ENCODE data around the gene DGCR8.

DGCR8 gene

DNA sequence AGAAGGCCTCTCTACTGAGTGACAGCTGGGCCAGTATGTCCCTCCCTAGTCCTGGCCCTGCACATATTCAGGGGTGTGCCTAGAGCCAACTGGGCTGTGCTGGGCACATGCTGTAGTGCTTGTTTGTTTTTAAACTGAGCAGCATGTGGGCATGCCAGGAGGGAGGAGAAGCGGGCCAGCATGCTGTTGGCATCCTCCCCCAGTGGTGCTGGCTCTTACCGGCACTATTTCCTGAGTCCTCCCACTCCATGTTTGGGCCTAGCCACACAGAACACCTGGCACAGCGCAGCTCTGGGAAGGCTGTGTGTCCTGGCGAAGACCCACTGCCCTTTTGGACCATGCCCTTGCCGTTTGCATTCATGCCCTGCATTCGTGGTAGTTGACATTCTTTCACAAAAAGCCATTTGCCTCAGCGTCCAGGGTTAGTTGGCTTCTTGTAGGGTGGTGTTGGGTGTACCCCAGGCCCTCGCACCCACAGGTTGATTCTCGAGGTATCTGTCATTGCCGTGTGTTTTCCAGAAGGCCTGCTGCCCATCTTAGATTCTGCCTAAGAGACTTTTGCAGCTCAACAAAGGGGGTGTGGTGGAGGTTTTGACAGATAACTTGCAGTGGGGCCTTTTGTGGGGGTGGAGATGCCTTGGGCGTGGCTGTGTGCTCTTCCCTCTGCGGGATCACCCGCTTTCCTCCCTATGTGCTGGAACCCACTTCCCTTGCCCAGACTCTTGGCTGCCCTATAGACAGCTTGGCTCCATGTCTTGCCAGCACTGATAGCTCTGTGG is 13.6 kb downstream of the DGCR8 start:
- intact Hi-C loops (cut with DNase I; ENCODE audit: low total_unique reads): no loop called here
- H3K4me1 ChIP-seq: peaks cover 0 to 5% (median 0%) of the 10 kb centered on the region in 4 donors
- H3K4me3 ChIP-seq: no peak overlapping the region
- peaks cover 0 to 7% (median 3%) of the 10 kb centered on the region in 3 donors for H3K9me3 ChIP-seq
- H3K27ac ChIP-seq: no peak overlapping the region
- H3K36me3 ChIP-seq: peaks cover 88 to 100% (median 98%) of the 10 kb centered on the region in 3 donors
- DNase-seq: peak; percentile 46 to 78
- TF ChIP-seq, protein P1, sequence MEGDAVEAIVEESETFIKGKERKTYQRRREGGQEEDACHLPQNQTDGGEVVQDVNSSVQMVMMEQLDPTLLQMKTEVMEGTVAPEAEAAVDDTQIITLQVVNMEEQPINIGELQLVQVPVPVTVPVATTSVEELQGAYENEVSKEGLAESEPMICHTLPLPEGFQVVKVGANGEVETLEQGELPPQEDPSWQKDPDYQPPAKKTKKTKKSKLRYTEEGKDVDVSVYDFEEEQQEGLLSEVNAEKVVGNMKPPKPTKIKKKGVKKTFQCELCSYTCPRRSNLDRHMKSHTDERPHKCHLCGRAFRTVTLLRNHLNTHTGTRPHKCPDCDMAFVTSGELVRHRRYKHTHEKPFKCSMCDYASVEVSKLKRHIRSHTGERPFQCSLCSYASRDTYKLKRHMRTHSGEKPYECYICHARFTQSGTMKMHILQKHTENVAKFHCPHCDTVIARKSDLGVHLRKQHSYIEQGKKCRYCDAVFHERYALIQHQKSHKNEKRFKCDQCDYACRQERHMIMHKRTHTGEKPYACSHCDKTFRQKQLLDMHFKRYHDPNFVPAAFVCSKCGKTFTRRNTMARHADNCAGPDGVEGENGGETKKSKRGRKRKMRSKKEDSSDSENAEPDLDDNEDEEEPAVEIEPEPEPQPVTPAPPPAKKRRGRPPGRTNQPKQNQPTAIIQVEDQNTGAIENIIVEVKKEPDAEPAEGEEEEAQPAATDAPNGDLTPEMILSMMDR (IDR thresholded peaks at IDR 0.05): no peak
- no peaks in the 10 kb centered on the region for H3K27me3 ChIP-seq

DNA sequence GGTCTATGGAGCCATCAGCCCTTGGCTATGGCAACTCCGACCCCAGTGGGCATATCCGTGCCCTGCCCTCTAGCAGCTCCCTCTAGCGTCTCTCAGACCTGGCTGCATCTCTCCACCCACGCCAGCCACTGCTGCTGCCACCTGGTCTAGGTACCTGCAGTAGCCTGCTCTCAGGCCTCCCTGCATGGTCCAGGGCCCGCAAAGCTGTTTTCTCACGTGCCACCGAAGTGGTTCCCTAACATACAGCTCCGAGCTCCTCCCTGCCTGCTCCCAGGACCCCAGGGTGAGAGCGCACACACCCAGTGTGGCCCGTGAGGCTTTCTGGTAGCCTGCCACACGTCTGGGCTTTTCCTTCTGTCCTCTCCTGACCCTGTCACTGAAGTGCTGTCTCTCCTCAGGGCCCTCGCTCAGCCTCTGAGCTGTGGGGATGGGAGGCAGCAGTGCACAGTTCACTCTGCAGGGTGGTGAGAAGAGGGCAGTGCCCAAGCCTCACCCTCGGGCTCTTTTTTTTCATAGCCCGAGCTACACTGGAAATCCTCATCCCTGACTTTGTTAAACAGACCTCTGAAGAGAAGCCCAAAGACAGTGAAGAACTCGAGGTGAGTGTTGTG is 14.3 kb downstream of the DGCR8 start:
- H3K27me3 ChIP-seq: no peaks in the 10 kb centered on the region
- no peak overlapping the region for H3K27ac ChIP-seq
- H3K4me3 ChIP-seq: no peak overlapping the region
- H3K9me3 ChIP-seq: peaks cover 0 to 7% (median 3%) of the 10 kb centered on the region in 3 donors
- peak in 1 of 2 donors; percentile 47 for DNase-seq
- peaks cover 88 to 100% (median 98%) of the 10 kb centered on the region in 3 donors for H3K36me3 ChIP-seq
- peaks cover 0 to 5% (median 0%) of the 10 kb centered on the region in 4 donors for H3K4me1 ChIP-seq
- intact Hi-C loops (cut with DNase I; ENCODE audit: low total_unique reads): no loop called here
- TF ChIP-seq, protein P1 (IDR thresholded peaks at IDR 0.05): no peak

DNA sequence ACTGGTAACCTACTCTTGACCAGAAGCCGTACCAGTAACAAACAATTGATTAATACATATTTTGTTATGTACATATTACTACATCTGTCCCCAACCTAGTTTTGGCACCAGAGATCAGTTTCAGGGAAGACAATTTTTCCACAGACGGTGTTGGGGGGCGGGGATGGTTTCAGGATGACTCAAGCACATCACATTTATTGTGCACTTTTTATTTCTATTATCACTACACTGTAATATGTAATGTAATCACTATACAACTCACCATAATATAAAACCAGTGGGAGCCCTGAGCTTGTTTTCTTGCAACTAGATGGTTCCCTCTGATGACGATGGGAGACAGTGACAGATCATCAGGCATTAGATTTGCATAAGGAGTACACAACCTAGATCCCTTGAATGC is 15.5 kb downstream of the DGCR8 start:
- Histone ChIP-seq H3K36me3 (peaks cover 86 to 100% (median 96%) of the 10 kb centered on the region in 3 donors), H3K4me3 (no peak overlapping the region), H3K4me1 (peaks cover 0 to 5% (median 0%) of the 10 kb centered on the region in 4 donors), H3K9me3 (peaks cover 0 to 7% (median 3%) of the 10 kb centered on the region in 3 donors), H3K27ac (no peak overlapping the region), H3K27me3 (no peaks in the 10 kb centered on the region)
- TF ChIP-seq, protein P1 (IDR thresholded peaks at IDR 0.05): no peak
- intact Hi-C loops (cut with DNase I; ENCODE audit: low total_unique reads): no loop called here
- no peak for DNase-seq

DNA sequence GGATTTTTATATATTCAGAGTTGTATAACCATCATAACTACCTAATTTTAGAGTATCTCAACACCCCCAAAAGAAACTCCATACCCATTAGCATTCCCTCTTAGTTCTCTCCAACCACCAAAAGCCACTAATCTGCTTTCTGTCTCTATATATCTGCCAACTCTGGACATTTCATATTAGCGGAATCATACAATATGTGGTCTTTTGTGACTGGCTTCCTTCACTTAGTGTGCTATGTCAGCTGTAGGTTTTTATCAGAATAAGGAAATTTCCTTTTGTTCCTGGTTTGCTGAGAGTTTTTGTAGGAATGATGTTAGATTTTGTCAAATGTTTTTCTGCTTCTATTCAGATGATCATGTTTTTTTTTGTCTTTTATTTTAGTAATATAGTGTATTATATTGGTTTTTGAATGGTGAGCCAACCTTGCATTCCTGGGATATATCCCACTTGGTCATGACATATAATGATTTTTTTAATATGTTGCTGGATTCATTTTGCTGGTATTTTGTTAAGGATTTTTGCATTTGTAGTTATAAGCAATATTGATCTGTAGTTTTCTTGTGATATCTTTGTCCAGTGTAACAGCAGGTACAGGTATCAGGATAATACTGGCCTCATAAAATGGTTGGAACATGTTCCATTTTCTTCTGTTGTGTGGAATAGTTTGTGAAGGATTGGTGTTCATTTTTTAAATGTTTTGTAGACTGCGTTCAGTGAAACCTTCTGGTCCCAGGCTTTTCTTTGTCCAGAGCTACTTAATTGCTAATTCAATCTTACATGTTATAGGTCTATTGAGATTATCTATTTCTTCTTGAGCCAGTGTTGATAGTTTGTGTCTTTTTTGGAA is 16.8 kb downstream of the DGCR8 start:
- TF ChIP-seq, protein P1 (IDR thresholded peaks at IDR 0.05): no peak
- Histone ChIP-seq H3K4me1 (peaks cover 0 to 5% (median 0%) of the 10 kb centered on the region in 4 donors), H3K27ac (no peak overlapping the region), H3K27me3 (no peaks in the 10 kb centered on the region), H3K4me3 (no peak overlapping the region), H3K36me3 (peaks cover 81 to 100% (median 96%) of the 10 kb centered on the region in 3 donors), H3K9me3 (peaks cover 0 to 7% (median 3%) of the 10 kb centered on the region in 3 donors)
- DNase-seq: no peak
- intact Hi-C loops (cut with DNase I; ENCODE audit: low total_unique reads): no loop called here

DNA sequence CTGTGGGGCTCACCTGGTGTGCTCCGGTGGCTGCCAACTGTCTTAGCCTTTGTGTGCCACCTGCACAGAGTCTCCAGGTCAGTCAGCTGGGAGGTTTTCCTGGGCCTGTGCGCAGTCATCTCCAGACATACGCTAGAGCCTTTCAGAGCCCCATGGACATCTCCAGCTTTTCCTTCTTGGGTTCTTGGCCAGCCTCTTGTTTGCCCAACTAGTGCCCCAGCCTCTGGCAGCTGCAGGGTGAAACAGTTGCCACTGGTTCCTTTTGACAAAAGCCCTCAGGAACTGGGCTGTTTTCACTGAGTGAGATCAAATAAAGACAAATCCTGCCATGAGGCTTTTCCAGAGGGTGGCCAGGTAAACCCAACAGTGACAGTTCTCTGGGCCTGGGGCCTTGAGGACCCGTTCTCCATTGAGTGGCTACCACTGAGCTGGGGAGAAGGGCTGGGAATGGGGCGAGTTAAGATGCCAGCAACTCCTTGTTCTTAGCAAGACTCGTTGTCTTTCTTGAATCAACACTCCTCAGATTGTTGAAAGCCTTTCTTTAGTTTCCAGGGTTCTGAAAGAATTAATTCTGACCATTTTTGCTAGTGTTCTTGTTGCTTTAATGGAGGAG is 19.2 kb downstream of the DGCR8 start:
- peaks cover 63 to 100% (median 81%) of the 10 kb centered on the region in 3 donors for H3K36me3 ChIP-seq
- no peaks in the 10 kb centered on the region for H3K27me3 ChIP-seq
- peaks cover 0 to 7% (median 3%) of the 10 kb centered on the region in 3 donors for H3K9me3 ChIP-seq
- intact Hi-C loops (cut with DNase I; ENCODE audit: low total_unique reads): no loop called here
- H3K4me1 ChIP-seq: no peaks in the 10 kb centered on the region
- DNase-seq: no peak
- TF ChIP-seq, protein P1 (IDR thresholded peaks at IDR 0.05): no peak
- H3K4me3 ChIP-seq: no peak overlapping the region
- H3K27ac ChIP-seq: no peak overlapping the region

Data from tibial artery (tissue), 4 donors.